K562 (cell line): Measurements from ENCODE around the gene IL27RA. TPM values are rescaled to one million over a fixed set of nuclear protein-coding genes. Genes with fewer than 3 reads are reported as not detected.
A peak's percentile ranks its signal among the peaks of the same experiment; 100 is the strongest.

ENCODE experiments used
- BRD9 ChIP-seq: fragments of 450-650 bp; IDR thresholded peaks from 2 replicates; pipeline ENCODE4 v1.6.1; 2018; ENCODE audit warnings: low read depth; ENCODE audit not compliant: partially characterized antibody
- ETV5 ChIP-seq: sonication (generic); formaldehyde crosslinking; IDR thresholded peaks from 2 replicates; pipeline ENCODE4 v1.4.0; 2020; ENCODE audit warnings: low read depth, mild to moderate bottlenecking, missing genetic modification reagents
- FOXM1 ChIP-seq, 2 experiments: fragments of 450-650 bp in 1 of 2; sonication (generic) in 1 of 2; formaldehyde crosslinking in 1 of 2; IDR thresholded peaks; 2 replicates each; pipeline versions ENCODE4 v1.6.1 to v1.9.0; 2017 to 2022; ENCODE audit warnings: low read depth in 2 of 2, mild to moderate bottlenecking in 2 of 2, missing genetic modification reagents in 1 of 2, moderate library complexity in 1 of 2
- FUS ChIP-seq: fragments of 200-400 bp; formaldehyde crosslinking; optimal IDR thresholded peaks from 2 replicates; pipeline ENCODE3; 2017; ENCODE audit warnings: low read depth, low read length
- GATAD2A ChIP-seq: fragments of 450-650 bp; IDR thresholded peaks from 2 replicates; pipeline ENCODE4 v1.6.1; 2017
- HMGN3 ChIP-seq: IDR thresholded peaks from 2 replicates; pipeline ENCODE4 v1.6.1; 2011; ENCODE audit warnings: borderline replicate concordance, low read depth, mild to moderate bottlenecking, mixed read lengths, low read length; ENCODE audit not compliant: insufficient read length; ENCODE audit errors: extremely low read depth
- HOXB6 ChIP-seq: fragments of 250-450 bp; sonication (Bioruptor Pico); IDR thresholded peaks from 2 replicates; pipeline ENCODE4 v1.5.1; 2022; ENCODE audit warnings: mild to moderate bottlenecking, borderline replicate concordance
- MAZ ChIP-seq, 2 experiments: fragments of 450-650 bp in 1 of 2; sonication (generic) in 1 of 2; formaldehyde crosslinking; IDR thresholded peaks in 1 of 2; conservative IDR thresholded peaks in 1 of 2; 2 replicates each; pipeline versions ENCODE4 v1.4.0 to v1.5.0; 2020; ENCODE audit warnings: mild to moderate bottlenecking in 1 of 2, missing genetic modification reagents in 1 of 2
- MBD2 ChIP-seq: sonication (generic); IDR thresholded peaks from 2 replicates; pipeline ENCODE4 v1.6.1; 2016; ENCODE audit warnings: low read depth, borderline replicate concordance
- MTA2 ChIP-seq: fragments of 450-650 bp; IDR thresholded peaks from 2 replicates; pipeline ENCODE4 v1.6.1; 2016; ENCODE audit warnings: low read depth
- NFIC ChIP-seq: fragments of 450-650 bp; IDR thresholded peaks from 2 replicates; pipeline ENCODE4 v1.6.1; 2017; ENCODE audit warnings: mild to moderate bottlenecking, inconsistent platforms
- NRF1 ChIP-seq, 2 experiments: fragments of 450-650 bp; IDR thresholded peaks in 1 of 2; conservative IDR thresholded peaks in 1 of 2; 2 replicates each; pipeline ENCODE4 v1.6.1; 2014; ENCODE audit warnings: mild to moderate bottlenecking in 2 of 2
- RAD21 ChIP-seq, 2 experiments: fragments of 250-450 bp in 1 of 2; fragments of 450-650 bp in 1 of 2; sonication (Bioruptor Pico) in 1 of 2; formaldehyde crosslinking in 1 of 2; IDR thresholded peaks in 1 of 2; conservative IDR thresholded peaks in 1 of 2; 2 replicates each; pipeline versions ENCODE4 v1.4.0 to v1.8.0; 2020 to 2022; ENCODE audit warnings: mild to moderate bottlenecking in 2 of 2, moderate library complexity in 1 of 2
- RBBP5 ChIP-seq: fragments of 200-600 bp; sonication (generic); IDR thresholded peaks from 2 replicates; pipeline ENCODE4 v1.6.1; 2012; ENCODE audit warnings: borderline replicate concordance, mild to moderate bottlenecking, low read length, control low read depth, inconsistent platforms; ENCODE audit not compliant: insufficient read depth, poor library complexity, severe bottlenecking
- SAFB ChIP-seq: fragments of 200-400 bp; formaldehyde crosslinking; IDR thresholded peaks from 2 replicates; pipeline ENCODE4 v1.6.1; 2017; ENCODE audit warnings: low read depth, low read length, borderline replicate concordance
- SAP30 ChIP-seq: fragments of 200-600 bp; sonication (generic); IDR thresholded peaks from 2 replicates; pipeline ENCODE4 v1.6.1; 2012; ENCODE audit warnings: borderline replicate concordance, low read depth, mild to moderate bottlenecking, moderate library complexity, low read length, control low read depth, inconsistent platforms; ENCODE audit not compliant: insufficient read depth, poor library complexity, severe bottlenecking
- SMARCA5 ChIP-seq: fragments of 450-650 bp; IDR thresholded peaks from 2 replicates; pipeline ENCODE4 v1.6.1; 2016
- SOX6 ChIP-seq: fragments of 450-650 bp; IDR thresholded peaks from 2 replicates; pipeline ENCODE4 v1.6.1; 2014; ENCODE audit warnings: mild to moderate bottlenecking
- SUPT5H ChIP-seq: fragments of 450-650 bp; IDR thresholded peaks from 2 replicates; pipeline ENCODE4 v1.6.1; 2016
- ZNF263 ChIP-seq: sonication (generic); formaldehyde crosslinking; IDR thresholded peaks from 2 replicates; pipeline ENCODE4 v1.8.0; 2022; ENCODE audit warnings: mild to moderate bottlenecking, missing genetic modification reagents, borderline replicate concordance
- ZNF507 ChIP-seq: conservative IDR thresholded peaks from 2 replicates; pipeline ENCODE4 v1.6.1; 2017; ENCODE audit warnings: missing genetic modification characterization, missing compliant biosample characterization
- polyA plus RNA-seq, 8 experiments: library from polyadenylated mRNA; depleted of rRNA in 4 of 8; stranded (reverse) in 5 of 8; unstranded in 3 of 8; fragments of >200 nt; fragmentation: Nextera tagmentation in 2 of 8; fragmentation: Illumina TruSeq in 1 of 8; extraction: Ambion mirVana in 2 of 8; extraction: Trizol in 1 of 8; gene quantifications; 2 replicates each; pipeline versions ENCODE4 v1.2.1 to v1.2.3, GENCODE V29; 2011 to 2014; ENCODE audit warnings: inconsistent platforms in 1 of 8, missing spikeins in 1 of 8
- total RNA-seq, 7 experiments: library from RNA; depleted of rRNA in 6 of 7; stranded (reverse); fragments of >200 nt in 6 of 7; fragmentation: Illumina TruSeq in 2 of 7; extraction: Trizol in 2 of 7; gene quantifications; 2 replicates each; pipeline versions ENCODE4 v1.2.1 to v1.2.3, GENCODE V29; 2011 to 2021; ENCODE audit warnings: low replicate concordance in 1 of 7
- TF ChIP-seq, protein P1 (sequence below): fragments of 200-800 bp; sonication (Bioruptor generic); IDR thresholded peaks from 2 replicates; pipeline ENCODE4 v1.6.1; 2017; ENCODE audit warnings: missing genetic modification characterization, missing compliant biosample characterization
- TF ChIP-seq, protein P2 (sequence below): sonication (generic); formaldehyde crosslinking; IDR thresholded peaks from 2 replicates; pipeline ENCODE4 v1.8.0; 2022; ENCODE audit warnings: missing genetic modification reagents, mild to moderate bottlenecking, moderate library complexity, borderline replicate concordance
- TF ChIP-seq, protein P3 (sequence below): fragments of 450-650 bp; IDR thresholded peaks from 2 replicates; pipeline ENCODE4 v1.6.1; 2014; ENCODE audit warnings: low read depth, mild to moderate bottlenecking, moderate library complexity, borderline replicate concordance

Gene IL27RA
- total and polyA plus RNA-seq, 9 of the 15 experiments (the other 6 are each of a cell fraction or from before 2014, with no cell fraction given) = 1.9 to 15.9 (median 12.0) TPM

DNA sequence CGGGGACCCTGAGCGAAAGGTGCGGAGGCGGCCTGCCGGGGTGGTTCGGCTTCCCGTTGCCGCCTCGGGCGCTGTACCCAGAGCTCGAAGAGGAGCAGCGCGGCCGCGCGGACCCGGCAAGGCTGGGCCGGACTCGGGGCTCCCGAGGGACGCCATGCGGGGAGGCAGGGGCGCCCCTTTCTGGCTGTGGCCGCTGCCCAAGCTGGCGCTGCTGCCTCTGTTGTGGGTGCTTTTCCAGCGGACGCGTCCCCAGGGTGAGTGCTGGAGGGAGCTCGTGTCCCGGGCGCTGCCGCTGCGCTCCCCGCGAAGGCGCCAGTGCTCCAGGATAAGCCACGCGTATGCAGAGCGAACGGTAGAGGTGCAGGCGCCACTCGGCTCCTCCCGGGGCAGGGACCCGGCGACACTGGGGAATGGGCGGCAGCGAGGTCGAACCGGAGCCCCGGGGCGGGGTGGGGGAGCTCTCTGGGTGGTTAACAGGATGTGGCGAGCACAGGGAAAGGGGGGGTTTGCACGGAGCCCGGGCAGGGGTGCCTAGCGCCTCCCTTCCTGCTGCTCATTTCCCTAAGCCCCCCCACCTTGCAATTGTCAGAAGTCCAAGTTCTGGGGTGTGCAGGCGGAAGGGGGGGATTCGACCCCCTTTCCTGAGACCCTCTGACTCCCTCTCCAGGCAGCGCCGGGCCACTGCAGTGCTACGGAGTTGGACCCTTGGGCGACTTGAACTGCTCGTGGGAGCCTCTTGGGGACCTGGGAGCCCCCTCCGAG is at the start of gene IL27RA (continued):
- TF ChIP-seq, protein P1, sequence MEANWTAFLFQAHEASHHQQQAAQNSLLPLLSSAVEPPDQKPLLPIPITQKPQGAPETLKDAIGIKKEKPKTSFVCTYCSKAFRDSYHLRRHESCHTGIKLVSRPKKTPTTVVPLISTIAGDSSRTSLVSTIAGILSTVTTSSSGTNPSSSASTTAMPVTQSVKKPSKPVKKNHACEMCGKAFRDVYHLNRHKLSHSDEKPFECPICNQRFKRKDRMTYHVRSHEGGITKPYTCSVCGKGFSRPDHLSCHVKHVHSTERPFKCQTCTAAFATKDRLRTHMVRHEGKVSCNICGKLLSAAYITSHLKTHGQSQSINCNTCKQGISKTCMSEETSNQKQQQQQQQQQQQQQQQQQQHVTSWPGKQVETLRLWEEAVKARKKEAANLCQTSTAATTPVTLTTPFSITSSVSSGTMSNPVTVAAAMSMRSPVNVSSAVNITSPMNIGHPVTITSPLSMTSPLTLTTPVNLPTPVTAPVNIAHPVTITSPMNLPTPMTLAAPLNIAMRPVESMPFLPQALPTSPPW (CRISPR knock-in tag) = peak; percentile 96
- TF ChIP-seq BRD9 (peak; percentile 84), SAFB (no peak), MBD2 (peak; percentile 36; the same call in 1 of the 2 replicates), SMARCA5 (no peak), RAD21 (CRISPR knock-in tag; conservative IDR thresholded peaks at IDR 0.05 in 1 of 2, IDR thresholded peaks at IDR 0.05 in 1 of 2) (peak; percentile 74 to 76), HOXB6 (CRISPR knock-in tag) (no peak), MTA2 (no peak), ZNF507 (tag) (no peak), MAZ (CRISPR knock-in tag; conservative IDR thresholded peaks at IDR 0.05 in 1 of 2, IDR thresholded peaks at IDR 0.05 in 1 of 2) (peak; percentile 67 to 78), HMGN3 (peak; percentile 21), FOXM1 (IDR thresholded peaks at IDR 0.05; ENCODE audit: low read depth) (no peak), FOXM1 (CRISPR knock-in tag; IDR thresholded peaks at IDR 0.05; ENCODE audit: low read depth) (peak; percentile 64), ZNF263 (CRISPR knock-in tag) (no peak; the same call in 1 of the 2 replicates), SUPT5H (peak; percentile 78), FUS (peak; percentile 81), SOX6 (no peak), RBBP5 (peak; percentile 78), NRF1 (conservative IDR thresholded peaks at IDR 0.05 in 1 of 2, IDR thresholded peaks at IDR 0.05 in 1 of 2) (peak; percentile 33 to 46; a peak in 3 of 4 replicates), ETV5 (CRISPR knock-in tag) (0 out of 2 replicates have a peak, but pooled peaks have one; percentile 10), NFIC (peak; percentile 68; the same call in 1 of the 2 replicates), SAP30 (peak; percentile 31), GATAD2A (peak; percentile 81; the same call in 1 of the 2 replicates)
- TF ChIP-seq, protein P2, sequence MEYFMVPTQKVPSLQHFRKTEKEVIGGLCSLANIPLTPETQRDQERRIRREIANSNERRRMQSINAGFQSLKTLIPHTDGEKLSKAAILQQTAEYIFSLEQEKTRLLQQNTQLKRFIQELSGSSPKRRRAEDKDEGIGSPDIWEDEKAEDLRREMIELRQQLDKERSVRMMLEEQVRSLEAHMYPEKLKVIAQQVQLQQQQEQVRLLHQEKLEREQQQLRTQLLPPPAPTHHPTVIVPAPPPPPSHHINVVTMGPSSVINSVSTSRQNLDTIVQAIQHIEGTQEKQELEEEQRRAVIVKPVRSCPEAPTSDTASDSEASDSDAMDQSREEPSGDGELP (CRISPR knock-in tag) = peak; percentile 58; the same call in 1 of the 2 replicates
- TF ChIP-seq, protein P3, sequence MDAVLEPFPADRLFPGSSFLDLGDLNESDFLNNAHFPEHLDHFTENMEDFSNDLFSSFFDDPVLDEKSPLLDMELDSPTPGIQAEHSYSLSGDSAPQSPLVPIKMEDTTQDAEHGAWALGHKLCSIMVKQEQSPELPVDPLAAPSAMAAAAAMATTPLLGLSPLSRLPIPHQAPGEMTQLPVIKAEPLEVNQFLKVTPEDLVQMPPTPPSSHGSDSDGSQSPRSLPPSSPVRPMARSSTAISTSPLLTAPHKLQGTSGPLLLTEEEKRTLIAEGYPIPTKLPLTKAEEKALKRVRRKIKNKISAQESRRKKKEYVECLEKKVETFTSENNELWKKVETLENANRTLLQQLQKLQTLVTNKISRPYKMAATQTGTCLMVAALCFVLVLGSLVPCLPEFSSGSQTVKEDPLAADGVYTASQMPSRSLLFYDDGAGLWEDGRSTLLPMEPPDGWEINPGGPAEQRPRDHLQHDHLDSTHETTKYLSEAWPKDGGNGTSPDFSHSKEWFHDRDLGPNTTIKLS = 0 out of 2 replicates have a peak, but pooled peaks have one; percentile 47
